Mononuclear cell (primary cell): ENCODE data around the gene TBC1D19. TPM values are rescaled to one million over a fixed set of nuclear protein-coding genes. Genes with fewer than 3 reads are reported as not detected.
A peak's percentile ranks its signal among the peaks of the same experiment; 100 is the strongest.
"Not testable (repeated sequence)": the region's sequence is repeated elsewhere in the genome, so short reads cannot be mapped to it uniquely, and the experiment has no call there.

ENCODE experiments used
- H3K27me3 ChIP-seq: 2 replicates; pipeline ENCODE4 v1.6.0; 2011; ENCODE audit warnings: low read length, control low read depth; ENCODE audit not compliant: insufficient read depth
- H3K4me1 ChIP-seq: 2 replicates; pipeline ENCODE4 v1.5.1; 2011; ENCODE audit warnings: mild to moderate bottlenecking, low read length, control low read depth; ENCODE audit not compliant: insufficient read depth
- H3K4me3 ChIP-seq: 2 replicates; pipeline ENCODE4 v1.5.1; 2011; ENCODE audit warnings: mild to moderate bottlenecking, low read length, moderate library complexity
- H3K9me3 ChIP-seq: 2 replicates; pipeline ENCODE4 v1.5.1; 2011; ENCODE audit warnings: low read depth, mild to moderate bottlenecking, control low read depth, low read length
- total RNA-seq: library from RNA; depleted of rRNA; stranded (reverse); fragments of >200 nt; gene quantifications from one replicate; pipeline ENCODE4 v1.2.3, GENCODE V29; 2012

Gene TBC1D19
- 10.5 TPM for total RNA-seq

- Histone ChIP-seq H3K27me3 (no peaks in the 10 kb centered on the region), H3K4me3 (peak within 1 kb of the TSS; percentile 84)
Observed at GRCh38 chr4:26583865-26584652, at the start of gene TBC1D19. Gene TBC1D19, plus strand, starts transcription at chr4:26584084. Its CDS starts 110 bp downstream, at chr4:26584194.

GRCh38 chr4:26542991-26543390, 40.9 kb upstream of the TBC1D19 start:
- Histone ChIP-seq H3K9me3 (no peaks in the 10 kb centered on the region), H3K27me3 (no peaks in the 10 kb centered on the region), H3K4me1 (no peaks in the 10 kb centered on the region), H3K4me3 (no peak overlapping the region)

More at GRCh38 chr4:26583865-26584652, at the start of gene TBC1D19:
- Histone ChIP-seq H3K4me1 (peaks cover 14% of the 10 kb centered on the region), H3K9me3 (no peaks in the 10 kb centered on the region)

GRCh38 chr4:26544421-26544820, 39.5 kb upstream of the TBC1D19 start:
- H3K9me3 ChIP-seq: no peaks in the 10 kb centered on the region
- H3K4me1 ChIP-seq: no peaks in the 10 kb centered on the region
- no peaks in the 10 kb centered on the region for H3K27me3 ChIP-seq
- H3K4me3 ChIP-seq: no peak overlapping the region

GRCh38 chr4:26548379-26548778, 35.5 kb upstream of the TBC1D19 start:
- H3K4me1 ChIP-seq, H3K9me3 ChIP-seq, H3K27me3 ChIP-seq, H3K4me3 ChIP-seq: not testable (repeated sequence)

- no peak overlapping the region for H3K4me3 ChIP-seq
- H3K9me3 ChIP-seq: peaks cover 7% of the 10 kb centered on the region
- no peaks in the 10 kb centered on the region for H3K27me3 ChIP-seq
- H3K4me1 ChIP-seq: no peaks in the 10 kb centered on the region
Observed at GRCh38 chr4:26557164-26557563, 26.7 kb upstream of the TBC1D19 start.

- Histone ChIP-seq H3K4me3 (no peak overlapping the region), H3K4me1 (no peaks in the 10 kb centered on the region), H3K27me3 (no peaks in the 10 kb centered on the region), H3K9me3 (peaks cover 7% of the 10 kb centered on the region)
Observed at GRCh38 chr4:26558166-26558895, 25.6 kb upstream of the TBC1D19 start.

GRCh38 chr4:26566133-26566532, 17.8 kb upstream of the TBC1D19 start:
- no peaks in the 10 kb centered on the region for H3K4me1 ChIP-seq
- peaks cover 7% of the 10 kb centered on the region for H3K9me3 ChIP-seq
- H3K4me3 ChIP-seq: no peak overlapping the region
- no peaks in the 10 kb centered on the region for H3K27me3 ChIP-seq

- H3K4me1 ChIP-seq: no peaks in the 10 kb centered on the region
- H3K4me3 ChIP-seq: no peak overlapping the region
- no peaks in the 10 kb centered on the region for H3K9me3 ChIP-seq
- H3K27me3 ChIP-seq: no peaks in the 10 kb centered on the region
Observed at GRCh38 chr4:26568446-26568994, 15.4 kb upstream of the TBC1D19 start.

GRCh38 chr4:26570596-26570995, 13.3 kb upstream of the TBC1D19 start:
- H3K4me1 ChIP-seq: no peaks in the 10 kb centered on the region
- H3K9me3 ChIP-seq: no peaks in the 10 kb centered on the region

GRCh38 chr4:26573389-26573794, 10.5 kb upstream of the TBC1D19 start:
- H3K4me1 ChIP-seq: no peaks in the 10 kb centered on the region
- peaks cover 8% of the 10 kb centered on the region for H3K27me3 ChIP-seq
- H3K9me3 ChIP-seq: no peaks in the 10 kb centered on the region
- H3K4me3 ChIP-seq: no peak overlapping the region

More at GRCh38 chr4:26570596-26570995, 13.3 kb upstream of the TBC1D19 start:
- Histone ChIP-seq H3K27me3 (peaks cover 5% of the 10 kb centered on the region), H3K4me3 (no peak overlapping the region)

GRCh38 chr4:26574563-26574962, 9.3 kb upstream of the TBC1D19 start:
- no peak overlapping the region for H3K4me3 ChIP-seq
- H3K27me3 ChIP-seq: peaks cover 8% of the 10 kb centered on the region
- no peaks in the 10 kb centered on the region for H3K4me1 ChIP-seq
- H3K9me3 ChIP-seq: no peaks in the 10 kb centered on the region

- Histone ChIP-seq H3K27me3 (peaks cover 8% of the 10 kb centered on the region), H3K4me1 (no peaks in the 10 kb centered on the region), H3K4me3 (no peak overlapping the region), H3K9me3 (no peaks in the 10 kb centered on the region)
Observed at GRCh38 chr4:26576231-26576739, 7.6 kb upstream of the TBC1D19 start.

- Histone ChIP-seq H3K27me3 (peaks cover 8% of the 10 kb centered on the region), H3K4me1 (no peaks in the 10 kb centered on the region), H3K4me3 (no peak overlapping the region), H3K9me3 (no peaks in the 10 kb centered on the region)
Observed at GRCh38 chr4:26577066-26577465, 6.8 kb upstream of the TBC1D19 start.

GRCh38 chr4:26579169-26579568, 4.7 kb upstream of the TBC1D19 start:
- H3K4me1 ChIP-seq: peaks cover 7% of the 10 kb centered on the region

GRCh38 chr4:26581341-26581740, 2.5 kb upstream of the TBC1D19 start:
- not testable (repeated sequence) for H3K27me3 ChIP-seq, H3K4me3 ChIP-seq, H3K9me3 ChIP-seq
- peaks cover 14% of the 10 kb centered on the region for H3K4me1 ChIP-seq

More at GRCh38 chr4:26579169-26579568, 4.7 kb upstream of the TBC1D19 start:
- no peaks in the 10 kb centered on the region for H3K9me3 ChIP-seq
- H3K4me3 ChIP-seq: no peak overlapping the region
- H3K27me3 ChIP-seq: peaks cover 8% of the 10 kb centered on the region
